Astrocyte of the cerebellum (primary cell): ENCODE measurements around the gene CCDC88B.

Experiments used
- DNase-seq: peaks from one replicate; pipeline ENCODE4 v3.0.0-alpha.2; 2011; ENCODE audit warnings: low read depth
- H3K4me3 ChIP-seq: 2 replicates; pipeline ENCODE4 v1.5.1; 2011; ENCODE audit warnings: mild to moderate bottlenecking, low read depth, low read length, moderate library complexity
- in situ Hi-C: cut with HindIII; loops from 2 replicates; pipeline ENCODE4 v1.10.0; 2017; ENCODE audit warnings: low sequenced_read_pairs
- TF ChIP-seq, protein P1 (sequence below): IDR thresholded peaks from 2 replicates; pipeline ENCODE4 v1.5.1; 2012; ENCODE audit warnings: low read length, low read depth, moderate library complexity, mild to moderate bottlenecking; ENCODE audit errors: missing control alignments

The CCDC88B gene

GRCh38 chr11:64384028-64384737 lies 44.2 kb downstream of the CCDC88B start:
- no peak for DNase-seq
- in situ Hi-C loops = no loop called here
- TF ChIP-seq, protein P1, sequence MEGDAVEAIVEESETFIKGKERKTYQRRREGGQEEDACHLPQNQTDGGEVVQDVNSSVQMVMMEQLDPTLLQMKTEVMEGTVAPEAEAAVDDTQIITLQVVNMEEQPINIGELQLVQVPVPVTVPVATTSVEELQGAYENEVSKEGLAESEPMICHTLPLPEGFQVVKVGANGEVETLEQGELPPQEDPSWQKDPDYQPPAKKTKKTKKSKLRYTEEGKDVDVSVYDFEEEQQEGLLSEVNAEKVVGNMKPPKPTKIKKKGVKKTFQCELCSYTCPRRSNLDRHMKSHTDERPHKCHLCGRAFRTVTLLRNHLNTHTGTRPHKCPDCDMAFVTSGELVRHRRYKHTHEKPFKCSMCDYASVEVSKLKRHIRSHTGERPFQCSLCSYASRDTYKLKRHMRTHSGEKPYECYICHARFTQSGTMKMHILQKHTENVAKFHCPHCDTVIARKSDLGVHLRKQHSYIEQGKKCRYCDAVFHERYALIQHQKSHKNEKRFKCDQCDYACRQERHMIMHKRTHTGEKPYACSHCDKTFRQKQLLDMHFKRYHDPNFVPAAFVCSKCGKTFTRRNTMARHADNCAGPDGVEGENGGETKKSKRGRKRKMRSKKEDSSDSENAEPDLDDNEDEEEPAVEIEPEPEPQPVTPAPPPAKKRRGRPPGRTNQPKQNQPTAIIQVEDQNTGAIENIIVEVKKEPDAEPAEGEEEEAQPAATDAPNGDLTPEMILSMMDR = no peak
- no peak overlapping the region for H3K4me3 ChIP-seq

DNA sequence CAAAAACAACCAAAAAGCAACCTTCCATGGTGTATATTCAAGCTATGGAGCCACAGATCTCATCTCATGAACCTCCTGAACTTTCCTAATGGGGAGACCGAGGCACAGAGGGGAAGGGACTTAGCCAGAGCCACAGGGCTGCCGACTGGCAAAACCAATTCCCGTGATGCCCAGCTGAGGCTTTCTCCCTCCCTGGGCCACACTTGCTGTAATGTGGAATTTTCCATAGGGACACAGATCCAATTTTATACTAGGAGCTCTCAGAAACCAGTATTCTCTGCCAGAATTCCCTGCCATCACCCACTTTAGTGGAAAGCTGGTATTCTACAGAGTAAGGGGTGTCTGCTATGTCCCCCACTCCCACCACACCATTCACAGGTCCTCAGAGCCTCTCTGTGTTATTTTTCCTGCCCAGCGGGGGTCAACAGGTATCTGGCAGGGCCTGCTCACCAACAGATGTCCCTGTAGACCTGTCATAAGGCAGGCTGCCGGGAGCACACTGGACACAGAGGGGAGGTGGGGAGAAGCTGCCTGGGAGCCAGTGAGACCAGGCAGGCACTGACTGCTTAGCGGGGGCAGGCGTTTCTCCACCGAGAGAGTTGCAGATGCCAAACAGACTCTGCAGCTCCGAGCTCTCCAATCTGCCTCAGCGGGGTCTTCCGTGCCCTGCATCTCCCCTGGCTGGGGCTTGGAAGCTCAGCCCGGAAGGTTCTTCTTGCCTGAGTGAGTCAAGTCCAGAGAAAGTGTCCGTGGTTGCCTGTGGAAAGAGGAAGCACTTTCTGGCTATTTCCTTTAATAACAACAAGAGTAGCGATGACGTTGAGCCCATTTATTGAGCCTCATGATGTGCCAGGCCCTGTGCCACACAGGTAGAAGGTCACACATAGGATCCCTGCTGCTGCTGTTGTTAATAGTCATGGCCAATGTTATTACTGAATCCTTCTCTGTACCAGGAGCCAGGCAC lies 45.3 kb downstream of the CCDC88B start:
- no peak for DNase-seq
- in situ Hi-C loops = no loop called here
- TF ChIP-seq, protein P1 = no peak
- no peak overlapping the region for H3K4me3 ChIP-seq

DNA sequence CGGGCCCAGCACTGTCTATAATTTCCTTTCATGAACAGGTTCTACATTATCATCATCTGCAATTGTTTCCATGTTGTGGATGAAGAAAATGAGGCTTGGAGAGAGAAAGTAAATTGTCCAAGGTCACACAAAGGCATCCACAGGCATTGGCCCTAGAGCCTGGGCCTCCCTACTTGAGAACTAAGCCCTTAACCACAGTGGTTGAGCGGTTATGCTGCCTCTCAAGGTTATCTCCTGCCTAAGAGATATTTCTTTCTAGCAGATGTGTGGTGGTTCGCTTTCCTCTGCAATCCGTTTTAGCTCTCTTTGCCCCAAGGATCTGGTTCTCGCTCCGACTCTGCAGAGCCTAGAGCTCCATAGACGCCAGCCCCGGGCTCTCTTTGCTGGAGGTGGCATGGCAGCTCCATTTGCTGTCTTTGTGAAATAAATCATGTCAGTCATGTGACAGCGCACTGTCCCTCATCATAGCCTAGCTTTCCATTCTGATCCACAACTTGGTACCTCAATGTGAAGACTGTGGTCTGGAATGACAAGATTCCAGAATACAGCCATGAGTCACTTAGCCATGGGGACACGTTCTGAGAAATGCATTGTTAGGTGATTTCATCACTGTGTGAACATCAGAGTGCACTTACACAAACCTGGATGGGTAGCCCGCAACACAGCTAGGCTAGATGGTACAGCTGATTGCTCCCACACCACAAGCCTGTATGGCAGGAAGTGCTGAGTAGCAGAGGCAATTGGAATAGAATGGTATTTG lies 46.1 kb downstream of the CCDC88B start:
- in situ Hi-C loops = no loop called here
- TF ChIP-seq, protein P1 = no peak
- no peak overlapping the region for H3K4me3 ChIP-seq
- DNase-seq = no peak

- DNase-seq = no peak
- TF ChIP-seq, protein P1 = no peak
- in situ Hi-C loops = no loop called here
These were observed 47.9 kb downstream of the CCDC88B start for GRCh38 chr11:64387916-64388315.

GRCh38 chr11:64388894-64389293 lies 48.9 kb downstream of the CCDC88B start:
- in situ Hi-C loops = no loop called here
- DNase-seq = no peak
- H3K4me3 ChIP-seq = no peak overlapping the region
- TF ChIP-seq, protein P1 = no peak

More at GRCh38 chr11:64387916-64388315, 47.9 kb downstream of the CCDC88B start:
- no peak overlapping the region for H3K4me3 ChIP-seq

- in situ Hi-C loops = no loop called here
- no peak overlapping the region for H3K4me3 ChIP-seq
- TF ChIP-seq, protein P1 = no peak
- DNase-seq = no peak
These were observed 49.8 kb downstream of the CCDC88B start for GRCh38 chr11:64389851-64390250.
